B cell (primary cell): Measurements from ENCODE around the gene FAM25G. TPM values are rescaled to one million over a fixed set of nuclear protein-coding genes. Genes with fewer than 3 reads are reported as not detected.
A peak's percentile ranks its signal among the peaks of the same experiment; 100 is the strongest.

Source experiments
- ATAC-seq: fragments of 200-7000 bp; cut with Tn5 transposase; one replicate; pipeline ENCODE4 v1.10.0; 2021; ENCODE audit warnings: low read depth, mild to moderate bottlenecking, moderate number of reproducible peaks, moderate library complexity
- CTCF ChIA-PET: fragments of 350-600 bp; sonication (Branson Sonifier 250); formaldehyde crosslinking; loops from one replicate; lab custom pipeline; 2021; ENCODE audit warnings: antibody characterized with exemption, inconsistent platforms; lab: Charles Lee
- POLR2A ChIA-PET: fragments of 350-600 bp; sonication (Branson Sonifier 250); formaldehyde crosslinking; loops from one replicate; lab custom pipeline; 2021; ENCODE audit warnings: antibody characterized with exemption; lab: Charles Lee
- DNase-seq: peaks from one replicate; pipeline ENCODE4 v3.0.0; 2013
- H2AFZ ChIP-seq: 2 replicates; pipeline ENCODE4 v1.6.1; 2012; ENCODE audit warnings: mild to moderate bottlenecking, low read depth, low read length; ENCODE audit not compliant: insufficient read depth, poor library complexity, severe bottlenecking
- H3K27ac ChIP-seq, 2 donors: 1 replicate in 1 of 2; 2 replicates in 1 of 2; pipeline ENCODE4 v1.5.1; 2012 to 2013; ENCODE audit warnings: low read length in 2 of 2, mild to moderate bottlenecking in 2 of 2, moderate library complexity in 1 of 2
- H3K27me3 ChIP-seq, 4 experiments: fragments of 200-600 bp in 1 of 4; sonication (generic) in 1 of 4; replicated peaks in 1 of 4; 1 replicate in 2 of 4; 2 replicates in 2 of 4; pipeline versions ENCODE4 v1.6.1 to v1.7.0; 2013 to 2016; ENCODE audit warnings: low read length in 3 of 4, mild to moderate bottlenecking in 2 of 4, mixed read lengths in 1 of 4, moderate library complexity in 1 of 4; ENCODE audit not compliant: insufficient read depth in 4 of 4, control insufficient read depth in 3 of 4; ENCODE audit errors: control extremely low read depth in 1 of 4
- H3K36me3 ChIP-seq, 2 experiments: replicated peaks in 1 of 2; 1 replicate in 1 of 2; 2 replicates in 1 of 2; pipeline versions ENCODE4 v1.6.1 to v1.7.1; 2013; ENCODE audit warnings: low read length in 1 of 2; ENCODE audit not compliant: insufficient read depth in 2 of 2, control insufficient read depth in 1 of 2; ENCODE audit errors: control extremely low read depth in 1 of 2, extremely low read depth in 1 of 2
- H3K4me1 ChIP-seq, 2 donors: fragments of 200-600 bp in 1 of 2; sonication (generic) in 1 of 2; 1 replicate in 1 of 2; 2 replicates in 1 of 2; pipeline versions ENCODE4 v1.5.1 to v1.6.1; 2013 to 2017; ENCODE audit warnings: low read length in 2 of 2; ENCODE audit not compliant: control insufficient read depth in 2 of 2, insufficient read depth in 2 of 2
- H3K4me2 ChIP-seq: replicated peaks from 2 replicates; pipeline ENCODE3; 2012; ENCODE audit warnings: mild to moderate bottlenecking, low read depth, low read length; ENCODE audit not compliant: poor library complexity, severe bottlenecking
- H3K4me3 ChIP-seq, 5 experiments: fragments of 200-600 bp in 1 of 5; sonication (generic) in 1 of 5; 1 replicate in 3 of 5; 2 replicates in 2 of 5; pipeline versions ENCODE4 v1.5.1 to v1.7.0; 2011 to 2016; ENCODE audit warnings: low read length in 4 of 5, mild to moderate bottlenecking in 4 of 5, low read depth in 2 of 5, control low read depth in 1 of 5, moderate library complexity in 1 of 5; ENCODE audit not compliant: insufficient read depth in 1 of 5; ENCODE audit errors: control extremely low read depth in 1 of 5, extremely low read depth in 1 of 5
- H3K79me2 ChIP-seq: fragments of 200-600 bp; sonication (generic); one replicate; pipeline ENCODE4 v1.6.0; 2016; ENCODE audit warnings: low read length; ENCODE audit not compliant: control insufficient read depth, insufficient read depth
- H3K9ac ChIP-seq: fragments of 200-600 bp; sonication (generic); 2 replicates; pipeline ENCODE4 v1.6.1; 2017; ENCODE audit warnings: mild to moderate bottlenecking, low read length, moderate library complexity
- H3K9me3 ChIP-seq, 3 donors: one replicate each; pipeline versions ENCODE4 v1.6.1 to v1.7.1; 2013; ENCODE audit warnings: low read length in 2 of 3; ENCODE audit not compliant: control insufficient read depth in 2 of 3, insufficient read depth in 1 of 3; ENCODE audit errors: control extremely low read depth in 1 of 3
- H4K20me1 ChIP-seq: 2 replicates; pipeline ENCODE4 v1.6.0; 2012; ENCODE audit warnings: mild to moderate bottlenecking, low read length; ENCODE audit not compliant: insufficient read depth, control insufficient read depth, poor library complexity, severe bottlenecking
- H3K27ac Mint-ChIP-seq: one replicate; pipeline ENCODE4 v1.8.0; 2021; ENCODE audit warnings: mixed read lengths
- H3K27me3 Mint-ChIP-seq: one replicate; pipeline ENCODE4 v1.8.0; 2021; ENCODE audit warnings: mixed read lengths
- H3K4me1 Mint-ChIP-seq: one replicate; pipeline ENCODE4 v1.8.0; 2021; ENCODE audit warnings: mixed read lengths
- H3K4me3 Mint-ChIP-seq: one replicate; pipeline ENCODE4 v1.8.0; 2021; ENCODE audit warnings: mixed read lengths
- H3K9me3 Mint-ChIP-seq: one replicate; pipeline ENCODE4 v1.8.0; 2022; ENCODE audit warnings: mixed read lengths; ENCODE audit not compliant: insufficient read depth
- CTCF ChIP-seq: fragments of 200-600 bp; IDR thresholded peaks from one replicate; pipeline ENCODE4 v1.8.0; 2022; ENCODE audit warnings: antibody characterized with exemption, mild to moderate bottlenecking
- EZH2 ChIP-seq: IDR thresholded peaks from 2 replicates; pipeline ENCODE4 v1.6.1; 2012; ENCODE audit warnings: borderline replicate concordance, low read depth, mild to moderate bottlenecking, moderate library complexity, low read length; ENCODE audit not compliant: insufficient read depth, poor library complexity, severe bottlenecking
- WGBS: methylation state at CpG from one replicate; pipeline ENCODE4 v1.1.5; 2013; ENCODE audit warnings: missing lambda C conversion rate; ENCODE audit not compliant: insufficient coverage; 5-methylcytosine and 5-hydroxymethylcytosine counted together
- intact Hi-C: fragments of 100-400 bp; cut with micrococcal nuclease; formaldehyde crosslinking; loops from one replicate; pipeline ENCODE4 v1.10.0; 2022
- polyA plus RNA-seq: library from polyadenylated mRNA; depleted of rRNA; stranded (reverse); fragments of >200 nt; gene quantifications from 2 replicates; pipeline ENCODE4 v1.2.3, GENCODE V29; 2012
- total RNA-seq, 2 donors: library from RNA; stranded (reverse); fragments of 120-200 nt in 1 of 2; gene quantifications; 1 replicate in 1 of 2; 2 replicates in 1 of 2; pipeline versions ENCODE4 v1.2.3 to v1.2.4, GENCODE V29; 2013 to 2022

FAM25G gene
- total and polyA plus RNA-seq, 2 donors (not counting 1 experiment from before 2014, with no cell fraction given), result not detected

GRCh38 chr10:47449979-47450378 lies 41.5 kb downstream of the FAM25G start:
- Histone ChIP-seq H3K36me3 (no peaks in the 10 kb centered on the region), H2AFZ (no peak overlapping the region), H3K9me3 (peaks cover 0 to 16% (median 15%) of the 10 kb centered on the region in 3 donors), H3K4me3 (no peak overlapping the region), H4K20me1 (no peaks in the 10 kb centered on the region), H3K4me1 (peaks cover 0 to 14% of the 10 kb centered on the region in 2 donors), H3K9ac (no peak overlapping the region), H3K4me2 (no peak overlapping the region), H3K27me3 (peaks cover 0 to 3% (median 0%) of the 10 kb centered on the region in 4 experiments), H3K27ac (no peak overlapping the region), H3K79me2 (no peaks in the 10 kb centered on the region)
- ChIA-PET CTCF (no interaction called here), POLR2A (no interaction called here)
- intact Hi-C loops, result no loop called here
- no peak for TF ChIP-seq EZH2
- no peak for TF ChIP-seq CTCF
- Mint-ChIP-seq H3K4me1 (peaks cover 16% of the 10 kb centered on the region), H3K4me3 (no peak overlapping the region), H3K27me3 (peaks cover 12% of the 10 kb centered on the region), H3K9me3 (peaks cover 11% of the 10 kb centered on the region), H3K27ac (no peak overlapping the region)
- DNase-seq, result no peak
- 54% methylated on average over 9 of the region's 10 CpGs for WGBS
- ATAC-seq, result no peak

GRCh38 chr10:47449102-47449978 lies 42.2 kb downstream of the FAM25G start:
- no peak overlapping the region for H3K27ac ChIP-seq
- peaks cover 7% of the 10 kb centered on the region for H3K27me3 Mint-ChIP-seq
- no peaks in the 10 kb centered on the region for H3K79me2 ChIP-seq
- no peak overlapping the region for H3K4me3 ChIP-seq
- 53% methylated on average over 7 of the region's 9 CpGs for WGBS
- TF ChIP-seq EZH2, result no peak
- TF ChIP-seq CTCF, result no peak
- no peak overlapping the region for H3K4me3 Mint-ChIP-seq
- H3K9ac ChIP-seq, result no peak overlapping the region
- CTCF ChIA-PET, result no interaction called here
- POLR2A ChIA-PET, result no interaction called here
- H3K27ac Mint-ChIP-seq, result no peak overlapping the region
- DNase-seq, result no peak
- peaks cover 0 to 3% (median 0%) of the 10 kb centered on the region in 4 experiments for H3K27me3 ChIP-seq
- H3K4me1 ChIP-seq, result peaks cover 0 to 14% of the 10 kb centered on the region in 2 donors
- ATAC-seq, result no peak
- peaks cover 11% of the 10 kb centered on the region for H3K9me3 Mint-ChIP-seq
- intact Hi-C loops, result no loop called here
- H3K9me3 ChIP-seq, result peaks cover 0 to 20% (median 19%) of the 10 kb centered on the region in 3 donors
- no peaks in the 10 kb centered on the region for H4K20me1 ChIP-seq
- peak overlapping the region; percentile 43 for H2AFZ ChIP-seq
- H3K4me1 Mint-ChIP-seq, result peaks cover 16% of the 10 kb centered on the region
- H3K36me3 ChIP-seq, result no peaks in the 10 kb centered on the region
- no peak overlapping the region for H3K4me2 ChIP-seq
